NCI-H2196 treated with DMSO at 0.1 percent for 48 hours (cell line): ENCODE results near the gene PNMA6A.
"Not testable (repeated sequence)": the region's sequence is repeated elsewhere in the genome, so short reads cannot be mapped to it uniquely, and the experiment has no call there.

Experiments used
- DNase-seq: peaks from one replicate; lab custom pipeline; 2025; ENCODE audit not compliant: unreplicated experiment; lab: John Stamatoyannopoulos, UW

Gene PNMA6A

GRCh38 chrX:153074935-153075334 lies 2.7 kb downstream of the PNMA6A start:
- no peak for DNase-seq

- no peak for DNase-seq
These were observed 3.1 kb downstream of the PNMA6A start for GRCh38 chrX:153075366-153075765.

GRCh38 chrX:153077437-153078135 lies 5.3 kb downstream of the PNMA6A start:
- DNase-seq: not testable (repeated sequence)

GRCh38 chrX:153083238-153083923 lies 11.1 kb downstream of the PNMA6A start:
- DNase-seq: peak; percentile 10

GRCh38 chrX:153102418-153102817 lies 30.2 kb downstream of the PNMA6A start:
- DNase-seq: no peak

- DNase-seq: not testable (repeated sequence)
These were observed 32.7 kb downstream of the PNMA6A start for GRCh38 chrX:153104959-153105358.

- DNase-seq: not testable (repeated sequence)
These were observed 34.0 kb downstream of the PNMA6A start for GRCh38 chrX:153106092-153106801.

- DNase-seq: not testable (repeated sequence)
These were observed 38.5 kb downstream of the PNMA6A start for GRCh38 chrX:153110735-153111134.

- DNase-seq: not testable (repeated sequence)
These were observed 41.6 kb downstream of the PNMA6A start for GRCh38 chrX:153113851-153114250.

GRCh38 chrX:153117754-153118153 lies 45.5 kb downstream of the PNMA6A start:
- DNase-seq: not testable (repeated sequence)

- not testable (repeated sequence) for DNase-seq
These were observed 48.0 kb downstream of the PNMA6A start for GRCh38 chrX:153120230-153120629.

GRCh38 chrX:153123468-153123867 lies 51.2 kb downstream of the PNMA6A start:
- DNase-seq: not testable (repeated sequence)
